ENCODE results near the gene COA6.

Gene COA6

DNA sequence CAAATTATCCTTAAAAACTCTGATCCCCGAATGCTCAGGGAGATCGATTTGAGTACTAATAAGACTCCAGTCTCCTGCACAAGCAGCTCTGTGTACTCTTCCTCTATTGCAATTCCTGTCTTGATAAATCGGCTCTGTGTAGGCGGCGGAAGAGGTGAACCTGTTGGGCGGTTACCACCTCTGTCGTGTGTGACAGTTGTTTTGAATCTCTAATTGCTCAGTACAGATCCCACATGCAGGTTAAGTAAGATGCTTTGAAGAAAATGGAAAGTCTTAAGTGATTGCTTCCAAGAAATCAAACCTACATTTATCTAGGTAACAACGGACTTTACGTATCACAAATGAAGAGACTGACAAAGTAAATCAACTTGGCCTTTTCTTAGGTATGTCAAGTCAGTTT is 35.5 kb downstream of the COA6 start:
- no peak for DNase-seq (ENCODE audit: extremely low read depth in 1 of 2, low read depth in 1 of 2)

DNA sequence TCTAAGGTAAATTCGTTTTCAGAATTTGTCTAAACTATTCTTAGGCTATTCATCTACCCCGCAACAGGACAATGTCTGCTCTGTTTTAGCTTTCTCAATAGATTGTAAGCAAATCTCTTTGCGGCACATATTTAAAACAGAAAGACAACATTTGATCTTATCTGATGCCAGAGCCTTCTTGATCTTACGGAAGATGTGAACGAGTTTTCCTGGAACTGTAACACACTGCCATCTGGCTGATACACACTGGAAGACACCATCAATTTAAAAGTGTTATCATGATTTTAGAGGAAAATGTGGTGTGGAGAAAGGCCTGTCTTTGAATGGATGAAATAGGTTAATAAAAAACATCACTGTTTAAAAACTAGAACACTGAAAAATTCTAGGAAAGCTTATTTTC is 36.1 kb downstream of the COA6 start:
- DNase-seq (ENCODE audit: extremely low read depth in 1 of 2, low read depth in 1 of 2), result no peak

DNA sequence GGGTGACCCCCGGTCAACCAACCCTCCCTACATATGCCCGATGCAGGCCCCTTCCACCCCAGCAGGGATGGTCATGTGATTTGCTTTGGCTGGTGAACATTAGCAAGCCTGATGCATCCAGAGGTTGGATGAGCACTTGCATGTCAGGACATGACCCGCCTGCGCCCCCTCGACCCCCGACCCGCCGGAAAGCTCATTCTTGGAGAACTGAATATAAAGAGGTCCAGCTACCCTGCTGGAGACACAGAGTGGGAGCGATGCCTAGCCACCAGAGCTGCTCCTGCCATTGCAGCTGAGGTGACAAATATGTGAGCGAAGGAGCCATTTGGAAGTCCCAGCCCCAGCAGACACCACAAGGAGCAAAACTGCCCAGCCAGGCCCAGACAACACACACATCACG is 39.6 kb downstream of the COA6 start:
- no peak for DNase-seq (ENCODE audit: extremely low read depth in 1 of 2, low read depth in 1 of 2)

DNA sequence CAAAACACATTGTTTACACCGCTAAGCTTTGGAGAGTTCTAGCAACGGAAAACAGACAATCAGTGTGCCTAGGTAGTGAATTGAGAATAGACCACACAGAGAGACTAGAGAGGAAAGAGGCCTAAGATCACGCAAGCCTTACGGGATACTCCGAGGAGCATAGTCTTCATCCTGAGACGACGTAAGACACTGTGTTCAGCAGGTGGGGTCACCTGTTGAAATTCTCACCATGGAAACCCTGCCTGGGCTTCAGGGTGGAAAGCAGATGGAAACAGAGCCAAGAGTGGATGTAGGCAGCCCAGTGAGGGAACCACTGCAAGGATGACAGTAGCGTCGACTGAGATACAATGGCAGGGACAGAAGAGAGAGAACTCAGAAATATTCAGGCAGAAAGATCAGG is 40.2 kb downstream of the COA6 start:
- no peak for DNase-seq (ENCODE audit: extremely low read depth in 1 of 2, low read depth in 1 of 2)

DNA sequence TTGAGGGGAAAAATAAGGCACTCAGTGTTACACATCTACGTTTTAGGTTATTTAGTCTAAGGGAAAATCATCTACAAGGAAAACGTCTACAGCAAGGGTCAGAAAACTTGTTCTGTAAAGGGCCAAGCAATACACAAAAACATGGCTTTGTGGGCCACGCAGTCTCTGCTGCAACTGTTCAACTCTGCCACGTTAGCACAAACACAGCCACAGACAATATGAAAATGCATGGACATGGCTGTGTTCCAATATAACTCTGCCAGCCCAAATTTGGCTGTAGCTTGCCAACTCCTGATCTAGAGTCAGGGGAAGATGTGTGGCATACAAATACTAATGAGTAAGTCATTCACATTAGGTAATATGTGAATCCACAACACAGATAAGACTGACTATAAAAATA is 40.7 kb downstream of the COA6 start:
- DNase-seq (ENCODE audit: extremely low read depth in 1 of 2, low read depth in 1 of 2), result no peak

DNA sequence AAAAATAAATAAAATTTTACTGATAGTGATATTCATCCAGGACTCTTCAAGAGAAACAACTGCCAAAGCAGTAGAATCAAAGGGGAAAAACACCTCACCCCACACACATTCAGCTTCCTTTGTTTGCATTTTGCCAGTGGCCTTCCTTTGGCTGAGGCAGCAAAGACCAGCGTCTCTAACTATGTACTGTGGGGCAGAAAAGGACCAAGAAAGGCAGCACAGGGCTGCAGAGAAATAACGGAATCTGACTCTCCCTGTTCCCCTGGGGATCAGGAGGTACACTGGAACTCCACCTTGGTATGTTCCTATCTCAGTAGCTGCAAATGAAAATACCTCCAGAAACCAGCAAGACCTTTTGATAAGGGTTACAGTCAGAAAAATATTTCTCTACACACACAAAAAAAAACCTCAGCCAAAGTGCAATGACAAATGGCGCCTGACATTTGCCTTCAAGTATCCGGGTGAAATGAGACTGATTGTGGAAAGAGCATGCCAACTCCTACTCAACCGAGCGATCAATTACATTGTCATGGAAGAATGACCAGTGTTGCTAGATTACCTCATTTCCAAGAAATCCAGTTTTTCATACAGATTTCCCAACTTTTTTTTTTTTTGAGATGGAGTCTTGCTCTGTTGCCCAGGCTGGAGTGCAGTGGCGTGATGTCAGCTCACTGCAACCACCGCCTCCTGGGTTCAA is 54.8 kb downstream of the COA6 start:
- no peak for DNase-seq (ENCODE audit: extremely low read depth in 1 of 2, low read depth in 1 of 2)

DNA sequence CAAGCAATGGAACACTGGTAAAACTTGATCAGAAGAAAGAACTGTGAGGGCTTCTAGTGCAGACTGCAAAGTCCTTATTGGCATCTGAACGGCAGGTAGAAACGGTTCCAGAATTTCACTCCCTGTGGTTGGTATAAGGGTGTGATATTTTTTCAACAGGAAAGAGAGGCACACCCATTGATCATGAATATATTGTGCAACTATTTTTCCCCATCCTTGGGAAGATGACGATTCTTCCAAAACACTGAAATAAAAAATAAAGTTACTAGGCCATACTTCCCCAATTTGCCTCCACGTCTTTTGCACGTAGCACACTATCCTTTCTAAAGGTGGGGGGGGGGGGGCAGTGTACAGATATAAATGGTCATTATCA is 56.2 kb downstream of the COA6 start:
- DNase-seq (ENCODE audit: extremely low read depth in 1 of 2, low read depth in 1 of 2), result no peak

DNA sequence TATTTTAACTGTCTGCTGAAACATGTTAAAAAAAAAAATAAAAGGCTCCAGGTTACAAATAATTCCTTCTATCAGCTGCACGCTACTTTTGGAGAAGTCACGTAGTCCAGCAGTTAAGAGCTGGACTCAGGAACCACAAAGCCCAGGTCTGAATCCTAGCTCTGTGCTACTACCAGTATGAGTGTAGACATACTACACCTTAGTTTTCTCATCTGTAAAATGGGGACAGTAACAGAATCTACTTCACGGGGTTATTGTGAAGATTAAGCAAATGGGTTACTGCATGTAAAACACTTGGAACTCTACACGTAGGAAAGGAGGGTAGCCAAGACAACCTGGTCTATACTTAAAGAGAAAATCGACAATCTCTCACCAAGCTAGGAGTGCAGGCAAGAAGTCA is 57.4 kb downstream of the COA6 start:
- no peak for DNase-seq (ENCODE audit: extremely low read depth in 1 of 2, low read depth in 1 of 2)

DNA sequence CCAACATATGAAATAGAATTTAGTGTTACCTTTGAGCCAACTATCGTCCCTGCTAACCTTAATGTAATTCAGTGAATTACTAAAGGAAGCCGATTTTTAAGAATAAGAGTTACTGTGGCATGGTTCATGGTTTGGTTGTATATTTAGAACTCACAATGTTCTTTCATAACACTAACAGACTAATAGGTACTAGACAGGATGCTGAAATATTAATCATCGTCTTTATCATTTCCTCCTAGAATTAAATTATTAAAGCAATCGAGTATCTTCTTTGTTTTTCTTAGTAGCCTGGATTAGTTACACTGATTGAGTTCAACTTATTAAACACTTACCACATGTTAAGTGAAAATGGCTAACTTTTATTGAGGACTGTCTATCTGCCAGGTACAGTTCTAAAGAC is 58.0 kb downstream of the COA6 start:
- no peak for DNase-seq (ENCODE audit: extremely low read depth in 1 of 2, low read depth in 1 of 2)

DNA sequence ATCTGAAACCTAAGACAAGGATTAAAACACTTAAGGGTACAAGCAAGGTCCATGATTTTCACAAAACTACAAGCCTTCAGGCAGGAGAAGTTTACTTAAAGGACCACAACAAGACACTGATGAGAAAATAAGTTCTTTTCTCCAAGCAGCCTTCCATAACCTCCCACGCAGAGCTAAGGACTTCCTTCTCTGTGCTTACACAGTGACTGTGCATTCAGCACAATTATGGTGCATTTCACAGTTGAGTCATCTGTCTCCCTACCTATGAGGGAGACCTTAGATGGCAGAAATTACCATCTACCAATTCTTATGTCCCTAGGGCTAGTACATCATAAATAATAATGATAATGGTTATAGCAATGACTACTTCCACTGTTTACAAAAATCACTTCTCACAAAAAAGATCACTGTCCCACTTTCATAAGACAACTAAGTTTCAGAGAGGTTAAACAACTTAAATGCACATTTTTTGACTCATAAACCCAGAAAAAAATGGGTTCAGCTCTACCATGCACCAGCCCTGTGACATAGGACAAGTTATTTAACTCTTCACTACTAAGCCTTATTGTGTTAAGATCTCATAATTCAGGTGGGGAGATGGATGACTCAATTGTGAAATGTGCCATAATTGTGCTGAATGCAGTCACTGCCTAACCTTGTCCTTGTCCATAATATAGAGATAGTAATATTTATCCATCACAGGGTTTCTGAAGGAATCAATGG is 60.5 kb downstream of the COA6 start:
- no peak for DNase-seq (ENCODE audit: extremely low read depth in 1 of 2, low read depth in 1 of 2)

All from activated CD8-positive, alpha-beta memory T cell treated with anti-CD3 and anti-CD28 coated beads for 1 hour (primary cell).